NB4 (cell line): ENCODE measurements around the gene PRKAG1.

Experiments used
- DNase-seq: peaks from one replicate; pipeline ENCODE4 v3.0.0; 2010; ENCODE audit warnings: low read depth
- H3K4me3 ChIP-seq: one replicate; pipeline ENCODE4 v1.5.1; 2011; ENCODE audit warnings: mild to moderate bottlenecking, low read depth, low read length, moderate library complexity
- MYC ChIP-seq: IDR thresholded peaks from 2 replicates; pipeline ENCODE4 v1.6.1; 2011; ENCODE audit warnings: low read depth, low read length
- POLR2A ChIP-seq: IDR thresholded peaks from 2 replicates; pipeline ENCODE4 v1.6.1; 2011; ENCODE audit warnings: mild to moderate bottlenecking; ENCODE audit not compliant: insufficient read length; ENCODE audit errors: extremely low read depth
- TF ChIP-seq, protein P1 (sequence below): IDR thresholded peaks from 2 replicates; pipeline ENCODE4 v1.6.1; 2011; ENCODE audit warnings: low read depth, low read length
- TF ChIP-seq, protein P2 (sequence below): IDR thresholded peaks from one replicate; pipeline ENCODE4 v1.5.1; 2012; ENCODE audit warnings: low read depth, low read length

PRKAG1 gene

DNA sequence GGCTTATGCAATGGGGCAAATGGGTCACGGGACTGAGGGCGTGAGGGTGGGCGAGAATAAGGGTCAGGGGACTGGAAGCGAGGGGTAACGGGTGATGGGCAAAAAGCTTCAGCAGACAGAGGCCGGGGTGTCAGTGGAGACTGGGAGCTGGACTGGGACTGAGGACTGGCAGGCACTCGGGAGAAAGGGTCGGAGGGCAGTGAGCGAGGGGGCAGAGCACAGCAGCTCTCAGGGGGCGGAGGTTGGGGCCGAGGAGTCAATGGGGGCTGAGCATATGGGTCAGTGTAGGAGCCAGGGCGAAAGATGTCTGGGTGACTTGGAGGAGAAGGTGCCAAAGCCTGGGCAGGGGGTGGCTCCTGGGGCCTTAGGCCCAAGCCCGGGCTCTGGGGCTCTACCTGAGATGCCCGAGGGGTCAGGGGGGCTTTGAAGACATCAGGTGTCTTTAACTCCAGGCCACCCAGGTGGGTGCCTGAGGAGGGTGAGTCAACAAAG lies 21.8 kb upstream of the PRKAG1 start:
- TF ChIP-seq, protein P1, sequence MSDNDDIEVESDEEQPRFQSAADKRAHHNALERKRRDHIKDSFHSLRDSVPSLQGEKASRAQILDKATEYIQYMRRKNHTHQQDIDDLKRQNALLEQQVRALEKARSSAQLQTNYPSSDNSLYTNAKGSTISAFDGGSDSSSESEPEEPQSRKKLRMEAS: no peak
- TF ChIP-seq MYC (no peak), POLR2A (no peak)
- TF ChIP-seq, protein P2, sequence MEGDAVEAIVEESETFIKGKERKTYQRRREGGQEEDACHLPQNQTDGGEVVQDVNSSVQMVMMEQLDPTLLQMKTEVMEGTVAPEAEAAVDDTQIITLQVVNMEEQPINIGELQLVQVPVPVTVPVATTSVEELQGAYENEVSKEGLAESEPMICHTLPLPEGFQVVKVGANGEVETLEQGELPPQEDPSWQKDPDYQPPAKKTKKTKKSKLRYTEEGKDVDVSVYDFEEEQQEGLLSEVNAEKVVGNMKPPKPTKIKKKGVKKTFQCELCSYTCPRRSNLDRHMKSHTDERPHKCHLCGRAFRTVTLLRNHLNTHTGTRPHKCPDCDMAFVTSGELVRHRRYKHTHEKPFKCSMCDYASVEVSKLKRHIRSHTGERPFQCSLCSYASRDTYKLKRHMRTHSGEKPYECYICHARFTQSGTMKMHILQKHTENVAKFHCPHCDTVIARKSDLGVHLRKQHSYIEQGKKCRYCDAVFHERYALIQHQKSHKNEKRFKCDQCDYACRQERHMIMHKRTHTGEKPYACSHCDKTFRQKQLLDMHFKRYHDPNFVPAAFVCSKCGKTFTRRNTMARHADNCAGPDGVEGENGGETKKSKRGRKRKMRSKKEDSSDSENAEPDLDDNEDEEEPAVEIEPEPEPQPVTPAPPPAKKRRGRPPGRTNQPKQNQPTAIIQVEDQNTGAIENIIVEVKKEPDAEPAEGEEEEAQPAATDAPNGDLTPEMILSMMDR: no peak
- DNase-seq: no peak
- no peak overlapping the region for H3K4me3 ChIP-seq

DNA sequence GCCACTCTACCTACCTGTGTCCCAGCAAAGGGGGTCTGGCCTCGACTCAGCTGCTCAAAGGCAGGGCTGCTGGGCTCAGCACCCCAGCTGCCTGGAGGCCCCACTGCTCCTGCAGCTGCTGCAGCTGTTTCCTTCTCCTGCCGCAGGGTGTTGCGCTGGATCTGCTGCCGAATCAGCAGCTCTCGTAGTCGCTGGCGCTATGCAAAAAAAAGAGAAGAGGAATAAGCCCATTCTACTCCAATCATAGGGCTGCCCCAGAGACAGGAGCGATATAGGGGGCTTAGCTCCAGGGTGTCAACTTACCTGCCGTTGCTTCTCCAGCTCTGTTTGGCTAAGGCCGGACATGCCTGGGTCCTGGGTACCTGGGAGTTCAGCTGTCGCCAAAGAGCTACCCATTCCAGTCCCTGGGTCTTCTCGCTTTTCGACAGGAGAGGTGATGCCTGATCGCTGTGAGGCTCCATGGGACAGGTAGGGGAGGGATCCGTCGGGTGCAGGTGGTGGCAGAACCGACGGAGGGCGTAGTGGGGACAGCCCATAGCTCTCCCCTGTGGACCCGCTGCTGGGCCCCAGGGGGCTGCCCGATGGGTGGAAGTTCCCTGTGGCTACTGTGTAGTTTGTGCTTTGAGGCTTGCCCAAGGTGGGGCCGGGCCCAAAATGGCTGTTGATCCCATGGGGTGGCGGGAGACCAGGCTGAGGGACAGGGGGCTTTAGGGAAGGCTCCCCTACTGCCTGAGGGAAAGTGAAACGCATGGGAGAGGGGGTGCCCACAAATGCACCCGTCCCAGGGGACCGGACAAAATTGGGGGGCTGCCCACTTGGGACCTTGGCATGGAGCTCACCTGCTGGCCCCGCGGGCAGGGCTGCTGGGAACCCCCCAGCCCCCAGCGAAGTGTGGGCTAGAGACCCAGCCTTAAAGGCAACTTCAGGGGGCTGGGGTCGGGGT lies 21.1 kb upstream of the PRKAG1 start:
- no peak overlapping the region for H3K4me3 ChIP-seq
- TF ChIP-seq MYC: no peak
- no peak for TF ChIP-seq POLR2A
- TF ChIP-seq, protein P1: no peak
- TF ChIP-seq, protein P2: no peak
- DNase-seq: no peak

DNA sequence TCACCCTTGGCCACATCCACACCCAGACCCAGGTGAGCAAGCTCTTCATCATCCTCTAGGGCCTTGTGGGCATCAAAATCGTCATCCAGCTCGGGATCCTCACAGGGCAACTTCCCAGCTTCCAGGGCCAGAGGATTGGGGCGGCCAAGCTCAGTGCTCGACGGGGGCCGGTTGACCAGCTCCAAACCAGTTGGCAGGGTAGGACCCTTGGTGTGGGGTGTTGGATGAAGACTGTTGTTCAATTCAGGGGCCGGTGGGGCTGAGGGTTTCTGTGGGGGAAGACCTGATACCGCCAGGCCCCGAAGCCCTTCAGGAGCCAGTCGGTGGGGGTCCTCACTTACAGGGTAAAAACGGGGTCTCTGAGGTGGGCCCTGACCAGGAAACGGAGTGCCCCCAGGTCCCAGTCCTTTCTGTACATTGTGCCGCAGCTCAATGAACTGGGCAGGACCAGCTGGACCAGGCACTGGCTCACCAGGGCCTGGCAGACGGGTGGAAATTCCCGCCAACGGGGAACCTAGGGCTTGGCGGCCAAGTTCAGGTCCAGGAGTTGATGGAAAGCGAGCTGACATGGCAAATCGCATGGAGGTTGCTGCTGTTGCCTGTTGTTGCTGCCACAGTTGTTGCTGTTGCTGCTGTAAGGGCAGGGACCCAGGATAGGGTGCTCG lies 19.8 kb upstream of the PRKAG1 start:
- no peak for DNase-seq
- TF ChIP-seq MYC: no peak
- TF ChIP-seq POLR2A: no peak
- TF ChIP-seq, protein P2: no peak
- TF ChIP-seq, protein P1: no peak
- H3K4me3 ChIP-seq: no peak overlapping the region

DNA sequence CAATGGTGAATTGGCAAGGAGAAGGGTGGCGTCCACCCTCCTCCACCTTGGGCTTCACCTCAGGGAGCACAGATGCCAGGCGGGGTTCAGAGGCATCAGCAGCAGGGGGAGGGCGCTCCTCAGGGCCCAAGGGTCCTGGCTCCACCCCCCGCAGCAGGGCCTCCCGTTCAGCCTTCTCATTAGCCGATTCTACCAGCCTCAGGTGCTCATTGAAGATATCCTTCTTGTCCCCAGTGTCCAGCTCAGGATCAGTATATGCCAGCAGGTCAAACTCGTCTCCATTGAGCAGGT lies 19.3 kb upstream of the PRKAG1 start:
- no peak for DNase-seq
- TF ChIP-seq, protein P1: no peak
- TF ChIP-seq MYC: no peak
- no peak overlapping the region for H3K4me3 ChIP-seq

DNA sequence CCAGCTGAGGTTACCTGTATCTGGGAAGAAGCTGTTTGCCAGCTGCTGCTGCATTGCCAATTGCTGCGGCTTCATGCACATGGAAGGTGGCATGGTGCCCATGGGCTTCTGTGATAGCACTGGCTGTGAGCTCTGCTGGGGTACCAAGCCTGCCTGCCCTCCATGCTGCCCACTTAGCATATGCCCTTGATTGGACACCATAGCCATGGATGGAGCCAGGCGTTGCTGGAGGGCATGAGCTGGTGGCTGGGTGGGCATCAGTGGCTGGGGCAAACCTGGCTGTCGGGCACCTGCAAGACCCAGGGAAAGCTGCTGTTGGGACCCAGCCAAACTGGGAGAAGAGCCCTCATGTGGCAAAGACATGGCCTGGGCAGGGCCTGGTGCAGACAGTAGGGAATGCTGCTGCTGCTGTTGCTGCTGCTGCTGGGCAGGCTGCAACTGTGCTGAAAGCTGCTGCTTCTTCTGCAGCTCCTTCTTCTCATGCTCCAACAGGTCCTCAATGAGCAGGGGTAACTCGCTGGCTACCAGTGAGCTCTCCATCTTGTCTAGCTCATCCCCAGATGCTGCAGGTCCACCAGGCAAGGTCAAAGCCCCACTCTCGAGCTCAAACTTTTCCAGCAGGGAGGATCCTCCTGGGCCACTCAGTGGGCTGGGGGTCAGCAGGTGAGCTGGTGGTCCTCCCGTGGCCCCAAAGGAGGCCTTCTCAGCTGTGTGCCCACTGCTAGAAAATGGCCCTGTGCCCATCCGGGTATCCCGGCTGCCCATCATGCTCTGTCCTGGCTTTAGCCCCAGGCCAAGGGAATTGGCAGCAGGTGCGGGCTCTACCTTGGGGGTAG lies 18.8 kb upstream of the PRKAG1 start:
- no peak for DNase-seq
- H3K4me3 ChIP-seq: no peak overlapping the region
- TF ChIP-seq POLR2A (no peak), MYC (no peak)
- TF ChIP-seq, protein P2: no peak
- TF ChIP-seq, protein P1: no peak
